ENCODE data around the gene PSAP. TPM values are rescaled to one million over a fixed set of nuclear protein-coding genes. Genes with fewer than 3 reads are reported as not detected.

PSAP gene
- total RNA-seq, 1 experiment from 2014 or later, result 397 TPM

DNA sequence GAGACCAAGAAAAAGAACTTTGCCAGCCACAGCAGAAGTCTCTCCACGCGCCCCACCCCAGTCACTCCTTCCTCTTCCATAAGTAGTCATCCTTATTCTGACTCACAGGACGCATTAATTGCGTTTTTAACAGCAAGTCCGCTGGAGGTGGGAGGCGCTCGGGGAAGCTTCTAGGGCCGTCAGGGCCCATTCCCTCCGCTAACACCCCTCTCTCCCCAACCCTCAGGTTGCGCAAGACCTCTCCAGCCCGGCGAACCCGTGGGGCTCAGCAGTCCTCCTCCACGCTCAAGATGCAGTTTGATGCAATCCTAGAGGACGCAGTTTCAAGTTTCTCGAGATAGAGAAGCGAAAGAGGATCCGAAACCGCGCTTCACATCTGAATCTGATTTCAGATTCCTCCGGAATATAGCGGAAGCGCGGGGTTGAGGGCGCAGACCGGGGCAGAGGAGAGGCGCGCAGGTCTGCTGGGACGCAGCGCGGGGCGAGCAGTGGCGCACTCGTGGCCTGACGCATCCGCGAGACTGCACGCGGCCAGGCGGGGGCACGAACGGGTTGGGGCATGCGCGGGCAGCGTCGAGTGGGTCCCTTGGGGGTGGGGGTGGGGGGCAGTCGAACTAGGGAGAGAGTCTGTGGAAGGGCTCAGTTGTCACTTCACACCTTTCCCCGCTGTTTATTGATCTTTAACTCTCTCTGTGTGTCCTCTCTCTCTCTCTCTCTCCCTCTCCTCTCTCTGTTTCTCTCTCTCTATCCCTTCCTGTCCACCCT, 37.8 kb upstream of the PSAP start (continued):
- TF ChIP-seq ZNF671 (CRISPR knock-in tag; IDR thresholded peaks at IDR 0.05) (no peak), ZNF121 (CRISPR knock-in tag; IDR thresholded peaks at IDR 0.05) (no peak), ZNF263 (CRISPR knock-in tag; IDR thresholded peaks at IDR 0.05; ENCODE audit: low read depth) (no peak), GRHL2 (CRISPR knock-in tag; IDR thresholded peaks at IDR 0.05; ENCODE audit: insufficient replicate concordance, severe bottlenecking) (no peak), JUN (CRISPR knock-in tag; IDR thresholded peaks at IDR 0.05) (no peak), NFYB (CRISPR knock-in tag; conservative IDR thresholded peaks at IDR 0.05; ENCODE audit: low read depth) (no peak), MYBL2 (CRISPR knock-in tag; IDR thresholded peaks at IDR 0.05) (no peak), ETV6 (CRISPR knock-in tag; IDR thresholded peaks at IDR 0.05) (0 out of 2 replicates have a peak, but pooled peaks have one; percentile 18), ZNF232 (CRISPR knock-in tag; IDR thresholded peaks at IDR 0.05) (peak; percentile 46; the same call in 1 of the 2 replicates), IRF2 (CRISPR knock-in tag; IDR thresholded peaks at IDR 0.05; ENCODE audit: borderline replicate concordance, low read depth) (no peak), NFATC4 (CRISPR knock-in tag; IDR thresholded peaks at IDR 0.05) (no peak), TEAD4 (CRISPR knock-in tag; IDR thresholded peaks at IDR 0.05) (no peak)
- TF ChIP-seq, protein P1, sequence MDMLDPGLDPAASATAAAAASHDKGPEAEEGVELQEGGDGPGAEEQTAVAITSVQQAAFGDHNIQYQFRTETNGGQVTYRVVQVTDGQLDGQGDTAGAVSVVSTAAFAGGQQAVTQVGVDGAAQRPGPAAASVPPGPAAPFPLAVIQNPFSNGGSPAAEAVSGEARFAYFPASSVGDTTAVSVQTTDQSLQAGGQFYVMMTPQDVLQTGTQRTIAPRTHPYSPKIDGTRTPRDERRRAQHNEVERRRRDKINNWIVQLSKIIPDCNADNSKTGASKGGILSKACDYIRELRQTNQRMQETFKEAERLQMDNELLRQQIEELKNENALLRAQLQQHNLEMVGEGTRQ (CRISPR knock-in tag; IDR thresholded peaks at IDR 0.05), result no peak
- TF ChIP-seq, protein P2, sequence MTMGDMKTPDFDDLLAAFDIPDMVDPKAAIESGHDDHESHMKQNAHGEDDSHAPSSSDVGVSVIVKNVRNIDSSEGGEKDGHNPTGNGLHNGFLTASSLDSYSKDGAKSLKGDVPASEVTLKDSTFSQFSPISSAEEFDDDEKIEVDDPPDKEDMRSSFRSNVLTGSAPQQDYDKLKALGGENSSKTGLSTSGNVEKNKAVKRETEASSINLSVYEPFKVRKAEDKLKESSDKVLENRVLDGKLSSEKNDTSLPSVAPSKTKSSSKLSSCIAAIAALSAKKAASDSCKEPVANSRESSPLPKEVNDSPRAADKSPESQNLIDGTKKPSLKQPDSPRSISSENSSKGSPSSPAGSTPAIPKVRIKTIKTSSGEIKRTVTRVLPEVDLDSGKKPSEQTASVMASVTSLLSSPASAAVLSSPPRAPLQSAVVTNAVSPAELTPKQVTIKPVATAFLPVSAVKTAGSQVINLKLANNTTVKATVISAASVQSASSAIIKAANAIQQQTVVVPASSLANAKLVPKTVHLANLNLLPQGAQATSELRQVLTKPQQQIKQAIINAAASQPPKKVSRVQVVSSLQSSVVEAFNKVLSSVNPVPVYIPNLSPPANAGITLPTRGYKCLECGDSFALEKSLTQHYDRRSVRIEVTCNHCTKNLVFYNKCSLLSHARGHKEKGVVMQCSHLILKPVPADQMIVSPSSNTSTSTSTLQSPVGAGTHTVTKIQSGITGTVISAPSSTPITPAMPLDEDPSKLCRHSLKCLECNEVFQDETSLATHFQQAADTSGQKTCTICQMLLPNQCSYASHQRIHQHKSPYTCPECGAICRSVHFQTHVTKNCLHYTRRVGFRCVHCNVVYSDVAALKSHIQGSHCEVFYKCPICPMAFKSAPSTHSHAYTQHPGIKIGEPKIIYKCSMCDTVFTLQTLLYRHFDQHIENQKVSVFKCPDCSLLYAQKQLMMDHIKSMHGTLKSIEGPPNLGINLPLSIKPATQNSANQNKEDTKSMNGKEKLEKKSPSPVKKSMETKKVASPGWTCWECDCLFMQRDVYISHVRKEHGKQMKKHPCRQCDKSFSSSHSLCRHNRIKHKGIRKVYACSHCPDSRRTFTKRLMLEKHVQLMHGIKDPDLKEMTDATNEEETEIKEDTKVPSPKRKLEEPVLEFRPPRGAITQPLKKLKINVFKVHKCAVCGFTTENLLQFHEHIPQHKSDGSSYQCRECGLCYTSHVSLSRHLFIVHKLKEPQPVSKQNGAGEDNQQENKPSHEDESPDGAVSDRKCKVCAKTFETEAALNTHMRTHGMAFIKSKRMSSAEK (CRISPR knock-in tag; IDR thresholded peaks at IDR 0.05; ENCODE audit: borderline replicate concordance), result no peak
- TF ChIP-seq, protein P3, sequence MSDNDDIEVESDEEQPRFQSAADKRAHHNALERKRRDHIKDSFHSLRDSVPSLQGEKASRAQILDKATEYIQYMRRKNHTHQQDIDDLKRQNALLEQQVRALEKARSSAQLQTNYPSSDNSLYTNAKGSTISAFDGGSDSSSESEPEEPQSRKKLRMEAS (CRISPR knock-in tag; IDR thresholded peaks at IDR 0.05), result peak; percentile 79; the same call in 1 of the 2 replicates
- TF ChIP-seq, protein P4, sequence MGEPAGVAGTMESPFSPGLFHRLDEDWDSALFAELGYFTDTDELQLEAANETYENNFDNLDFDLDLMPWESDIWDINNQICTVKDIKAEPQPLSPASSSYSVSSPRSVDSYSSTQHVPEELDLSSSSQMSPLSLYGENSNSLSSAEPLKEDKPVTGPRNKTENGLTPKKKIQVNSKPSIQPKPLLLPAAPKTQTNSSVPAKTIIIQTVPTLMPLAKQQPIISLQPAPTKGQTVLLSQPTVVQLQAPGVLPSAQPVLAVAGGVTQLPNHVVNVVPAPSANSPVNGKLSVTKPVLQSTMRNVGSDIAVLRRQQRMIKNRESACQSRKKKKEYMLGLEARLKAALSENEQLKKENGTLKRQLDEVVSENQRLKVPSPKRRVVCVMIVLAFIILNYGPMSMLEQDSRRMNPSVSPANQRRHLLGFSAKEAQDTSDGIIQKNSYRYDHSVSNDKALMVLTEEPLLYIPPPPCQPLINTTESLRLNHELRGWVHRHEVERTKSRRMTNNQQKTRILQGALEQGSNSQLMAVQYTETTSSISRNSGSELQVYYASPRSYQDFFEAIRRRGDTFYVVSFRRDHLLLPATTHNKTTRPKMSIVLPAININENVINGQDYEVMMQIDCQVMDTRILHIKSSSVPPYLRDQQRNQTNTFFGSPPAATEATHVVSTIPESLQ (CRISPR knock-in tag; IDR thresholded peaks at IDR 0.05), result no peak
- TF ChIP-seq, protein P5, sequence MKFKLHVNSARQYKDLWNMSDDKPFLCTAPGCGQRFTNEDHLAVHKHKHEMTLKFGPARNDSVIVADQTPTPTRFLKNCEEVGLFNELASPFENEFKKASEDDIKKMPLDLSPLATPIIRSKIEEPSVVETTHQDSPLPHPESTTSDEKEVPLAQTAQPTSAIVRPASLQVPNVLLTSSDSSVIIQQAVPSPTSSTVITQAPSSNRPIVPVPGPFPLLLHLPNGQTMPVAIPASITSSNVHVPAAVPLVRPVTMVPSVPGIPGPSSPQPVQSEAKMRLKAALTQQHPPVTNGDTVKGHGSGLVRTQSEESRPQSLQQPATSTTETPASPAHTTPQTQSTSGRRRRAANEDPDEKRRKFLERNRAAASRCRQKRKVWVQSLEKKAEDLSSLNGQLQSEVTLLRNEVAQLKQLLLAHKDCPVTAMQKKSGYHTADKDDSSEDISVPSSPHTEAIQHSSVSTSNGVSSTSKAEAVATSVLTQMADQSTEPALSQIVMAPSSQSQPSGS (CRISPR knock-in tag; IDR thresholded peaks at IDR 0.05; ENCODE audit: borderline replicate concordance, low read depth), result no peak

DNA sequence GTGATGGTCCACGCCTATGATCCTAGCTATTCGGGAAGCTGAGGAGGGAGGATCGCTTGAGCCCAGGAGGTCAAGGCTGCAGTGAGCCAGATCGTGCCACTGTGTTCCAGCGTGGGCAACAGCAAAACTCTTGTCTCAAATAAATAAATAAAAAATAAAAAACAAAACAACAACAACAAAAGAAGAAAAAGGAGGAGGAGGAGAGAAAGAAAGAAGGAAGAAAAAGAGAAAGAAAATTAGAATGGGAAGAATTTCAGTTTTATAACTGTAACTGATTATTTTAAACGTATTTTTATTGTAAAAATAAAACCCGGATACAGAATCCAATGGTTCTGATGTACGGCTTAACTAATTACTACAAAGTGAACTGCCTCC, 37.2 kb upstream of the PSAP start:
- Mint-ChIP-seq H3K9me3 (no peaks in the 10 kb centered on the region), H3K4me3 (peak overlapping the region; percentile 73), H3K27me3 (ENCODE audit: low read depth) (peaks cover 44% of the 10 kb centered on the region), H3K4me1 (peaks cover 9% of the 10 kb centered on the region), H3K27ac (no peak overlapping the region), H3K36me3 (no peaks in the 10 kb centered on the region)
- ChIA-PET CTCF (interaction anchor here (2.4 kb wide), 2 partner anchors 8 to 51 kb away, joined by 5 to 8 read pairs; no protein-coding TSS in a partner anchor), POLR2A (no interaction called here)
- no peak for DNase-seq (ENCODE audit: low spot score)
- TF ChIP-seq, protein P6, sequence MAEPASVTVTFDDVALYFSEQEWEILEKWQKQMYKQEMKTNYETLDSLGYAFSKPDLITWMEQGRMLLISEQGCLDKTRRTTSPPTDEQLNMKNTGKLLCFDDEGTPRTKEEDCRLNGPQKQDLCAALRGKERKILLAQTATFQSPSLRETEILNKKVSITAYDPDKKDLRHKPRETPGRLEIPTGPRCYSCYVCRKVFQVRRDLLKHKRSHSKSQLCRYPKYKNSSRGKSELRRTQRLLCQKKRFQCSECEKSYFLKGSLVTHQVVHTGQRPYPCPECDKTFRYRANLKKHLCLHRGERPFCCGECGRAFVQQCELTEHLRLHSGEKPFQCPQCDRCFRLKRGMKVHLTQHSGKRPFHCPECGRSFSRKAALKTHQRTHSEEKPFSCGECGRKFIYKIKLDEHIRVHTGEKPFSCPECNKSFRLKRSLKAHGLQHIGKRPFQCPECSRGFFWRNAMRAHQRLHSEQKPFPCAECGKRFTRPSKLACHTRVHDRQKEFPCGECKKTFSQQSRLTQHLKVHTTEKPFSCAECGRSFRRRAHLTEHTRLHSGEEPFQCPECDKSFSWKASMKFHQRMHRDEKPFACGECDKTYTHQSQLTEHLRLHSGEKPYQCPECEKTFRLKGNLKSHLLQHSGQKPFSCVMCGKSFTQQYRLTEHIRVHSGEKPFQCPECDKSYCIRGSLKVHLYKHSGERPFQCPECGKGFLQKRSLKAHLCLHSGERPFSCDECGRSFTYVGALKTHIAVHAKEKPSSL (CRISPR knock-in tag; conservative IDR thresholded peaks at IDR 0.05), result no peak
- TF ChIP-seq ATF1 (CRISPR knock-in tag; IDR thresholded peaks at IDR 0.05), result no peak
- TF ChIP-seq TCF7 (CRISPR knock-in tag; IDR thresholded peaks at IDR 0.05; ENCODE audit: low read depth), result no peak
- TF ChIP-seq GTF2I (CRISPR knock-in tag; conservative IDR thresholded peaks at IDR 0.05), result no peak
- no peak for TF ChIP-seq ZNF232 (CRISPR knock-in tag; IDR thresholded peaks at IDR 0.05)
- no peak for TF ChIP-seq SP1 (CRISPR knock-in tag; conservative IDR thresholded peaks at IDR 0.05)
- no peak for TF ChIP-seq ZNF317 (CRISPR knock-in tag; IDR thresholded peaks at IDR 0.05; ENCODE audit: borderline replicate concordance, low read depth)
- TF ChIP-seq CBFB (CRISPR knock-in tag; IDR thresholded peaks at IDR 0.05; ENCODE audit: low read depth), result no peak
- no peak for ATAC-seq
